Medulla oblongata (tissue), 1 donor: Measurements from ENCODE around the gene GPR78.

ENCODE experiments used
- DNase-seq: peaks from one replicate; pipeline ENCODE4 v3.0.0-alpha.2; 2015; ENCODE audit errors: extremely low spot score

Gene GPR78, protein sequence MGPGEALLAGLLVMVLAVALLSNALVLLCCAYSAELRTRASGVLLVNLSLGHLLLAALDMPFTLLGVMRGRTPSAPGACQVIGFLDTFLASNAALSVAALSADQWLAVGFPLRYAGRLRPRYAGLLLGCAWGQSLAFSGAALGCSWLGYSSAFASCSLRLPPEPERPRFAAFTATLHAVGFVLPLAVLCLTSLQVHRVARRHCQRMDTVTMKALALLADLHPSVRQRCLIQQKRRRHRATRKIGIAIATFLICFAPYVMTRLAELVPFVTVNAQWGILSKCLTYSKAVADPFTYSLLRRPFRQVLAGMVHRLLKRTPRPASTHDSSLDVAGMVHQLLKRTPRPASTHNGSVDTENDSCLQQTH

DNA sequence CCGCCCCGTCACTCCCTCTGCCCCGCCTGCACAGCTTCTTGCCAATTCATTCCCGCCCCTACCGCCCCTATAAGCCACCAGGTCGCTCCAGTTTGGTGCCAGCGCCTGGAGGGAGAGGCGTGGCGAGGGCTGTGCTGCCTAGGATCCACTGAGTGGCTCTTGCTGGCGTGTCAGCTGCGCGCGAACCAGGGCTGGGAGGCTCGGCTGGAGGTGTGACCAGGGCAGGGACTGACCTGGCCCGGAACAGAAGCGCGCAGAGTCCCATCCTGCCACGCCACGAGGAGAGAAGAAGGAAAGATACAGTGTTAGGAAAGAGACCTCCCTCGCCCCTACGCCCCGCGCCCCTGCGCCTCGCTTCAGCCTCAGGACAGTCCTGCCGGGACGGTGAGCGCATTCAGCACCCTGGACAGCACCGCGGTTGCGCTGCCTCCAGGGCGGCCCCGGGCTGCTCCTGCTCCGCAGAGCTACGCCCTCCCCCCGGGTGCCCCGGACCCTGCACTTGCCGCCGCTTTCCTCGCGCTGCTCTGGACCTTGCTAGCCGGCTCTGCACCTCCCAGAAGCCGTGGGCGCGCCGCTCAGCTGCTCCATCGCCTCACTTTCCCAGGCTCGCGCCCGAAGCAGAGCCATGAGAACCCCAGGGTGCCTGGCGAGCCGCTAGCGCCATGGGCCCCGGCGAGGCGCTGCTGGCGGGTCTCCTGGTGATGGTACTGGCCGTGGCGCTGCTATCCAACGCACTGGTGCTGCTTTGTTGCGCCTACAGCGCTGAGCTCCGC is at the start of gene GPR78:
GPR78 (plus strand) TSS at position 72 of the 773 bp plus-strand sequence; CDS start at position 663, 591 bp downstream.
- no peak for DNase-seq

DNA sequence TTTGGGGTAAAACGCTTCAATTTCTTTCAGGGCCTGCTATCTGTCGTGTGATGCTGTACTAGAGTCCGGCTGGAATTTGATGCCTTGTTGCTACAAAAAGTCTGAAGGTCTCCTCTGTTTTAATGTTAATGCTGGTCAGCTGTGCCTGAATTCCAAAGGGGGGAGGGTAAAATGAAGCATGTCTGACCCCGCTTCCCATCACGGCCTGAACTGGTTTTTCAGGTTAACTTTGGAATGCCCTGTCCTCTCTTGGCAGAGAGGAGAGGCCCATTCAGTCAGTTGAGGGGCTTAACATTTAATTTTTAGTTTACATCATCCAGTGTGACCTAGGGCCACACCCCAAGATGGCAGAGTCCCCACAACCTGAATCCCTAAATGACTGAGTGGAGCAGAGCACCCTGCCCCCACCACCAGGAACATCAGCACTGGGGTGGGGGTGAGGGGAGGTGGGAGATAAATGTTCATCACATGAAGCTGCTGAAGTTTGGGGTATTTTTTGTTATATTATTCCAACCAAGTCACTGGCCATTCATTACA is 47.9 kb upstream of the GPR78 start:
- DNase-seq, result no peak

DNA sequence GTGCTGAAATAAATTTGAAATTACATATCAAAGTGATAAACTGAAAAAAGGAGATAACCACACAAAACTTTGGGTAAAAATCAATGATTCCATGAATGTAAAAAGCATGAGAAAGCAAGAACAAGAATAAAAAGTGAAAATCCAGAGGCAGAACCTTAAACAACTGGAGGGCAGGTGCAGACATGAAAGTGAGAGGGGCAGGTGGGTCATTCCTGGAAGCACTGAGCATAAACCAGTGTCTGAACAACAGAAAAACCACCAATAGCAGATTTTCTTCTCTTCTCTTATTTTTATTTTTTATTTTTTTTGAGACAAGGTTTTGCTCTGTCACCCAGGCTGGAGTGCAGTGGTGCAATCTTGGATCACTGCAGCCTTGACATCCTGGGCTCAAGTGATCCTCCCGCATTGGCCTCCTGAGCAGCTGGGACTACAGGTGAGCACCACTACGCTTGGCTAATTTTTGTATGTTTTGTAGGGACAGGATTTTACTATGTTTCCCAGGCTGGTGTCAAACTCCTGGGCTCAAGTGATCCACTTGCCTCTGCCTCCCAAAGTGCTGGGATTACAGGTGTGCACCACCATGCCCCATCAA is 46.8 kb upstream of the GPR78 start:
- DNase-seq, result no peak

DNA sequence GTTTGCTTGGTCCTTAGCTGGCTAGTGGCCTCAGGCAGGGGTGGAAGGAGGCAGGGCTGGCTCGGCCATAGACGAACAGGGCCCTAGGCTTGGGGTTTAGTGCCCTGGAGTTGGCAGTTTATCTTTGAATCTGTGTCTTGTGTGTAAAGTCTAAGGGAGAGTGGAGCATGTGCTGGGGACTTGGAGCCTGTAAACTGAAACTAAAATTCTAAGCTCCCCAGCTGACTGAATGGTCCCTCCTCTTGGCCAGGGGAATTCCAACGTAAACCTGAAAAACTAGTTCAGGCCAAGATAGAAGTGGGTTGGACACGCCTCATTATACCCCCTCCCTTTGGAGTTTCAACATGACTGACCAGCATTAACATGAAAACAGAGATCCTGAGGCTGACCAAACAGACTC is 46.1 kb upstream of the GPR78 start:
- no peak for DNase-seq

DNA sequence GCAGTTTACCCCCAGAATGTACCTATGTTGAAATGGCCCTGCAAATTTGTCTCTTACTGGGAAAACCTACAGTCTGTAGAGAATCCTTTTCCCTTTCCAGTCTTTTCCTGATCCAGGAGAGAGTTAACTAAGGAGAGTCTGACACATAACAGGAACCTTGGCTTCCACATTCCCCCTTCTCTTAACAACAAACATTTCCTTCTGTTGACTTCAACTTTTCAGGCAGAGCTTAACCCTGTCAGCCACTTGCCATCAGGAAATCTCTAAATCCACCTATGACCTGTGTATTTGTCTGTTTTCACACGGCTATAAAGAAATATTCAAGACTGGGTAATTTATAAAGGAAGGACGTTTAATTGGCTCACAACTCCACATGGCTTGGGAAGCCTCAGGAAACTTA is 45.6 kb upstream of the GPR78 start:
- no peak for DNase-seq

DNA sequence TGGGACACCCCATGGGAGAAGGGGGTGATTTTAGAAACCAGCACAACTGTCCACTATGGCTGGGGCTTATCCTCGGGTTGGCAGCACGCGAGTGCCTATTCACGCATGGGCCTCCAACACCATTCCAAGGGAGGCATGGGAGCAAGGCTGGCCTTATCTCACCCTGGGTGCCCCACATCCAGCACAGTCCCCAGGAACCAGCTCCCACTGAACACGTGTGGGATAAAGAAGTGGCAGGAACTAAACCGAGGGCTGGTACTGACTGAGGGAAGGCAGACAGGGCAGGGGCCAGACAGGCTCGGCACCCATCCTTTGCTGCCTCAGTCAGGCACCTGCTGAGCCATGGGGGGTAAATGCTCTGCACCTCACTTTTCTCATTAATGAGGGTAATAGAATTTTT is 43.7 kb upstream of the GPR78 start:
- no peak for DNase-seq

DNA sequence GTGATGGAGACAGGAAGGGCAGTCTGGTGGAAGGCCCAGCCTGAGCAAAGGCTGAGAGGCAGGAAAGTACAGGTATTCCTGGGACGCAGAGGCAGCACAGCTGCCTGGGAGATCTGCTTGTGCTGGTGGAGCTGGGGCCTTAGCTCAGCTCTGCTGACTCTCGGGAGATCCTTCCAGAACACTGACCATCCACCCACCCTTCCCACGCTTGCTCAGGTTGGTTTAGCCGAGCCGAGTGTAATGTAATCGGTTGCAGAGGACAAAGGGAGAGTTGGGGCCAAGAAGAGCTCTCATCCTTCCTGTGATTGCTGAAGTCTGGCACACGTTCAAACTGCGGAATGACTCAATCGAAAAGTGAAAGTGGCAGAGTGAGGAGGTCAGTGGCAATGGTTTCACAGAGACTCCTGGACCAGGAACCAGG is 43.1 kb upstream of the GPR78 start:
- peak; percentile 52 for DNase-seq

DNA sequence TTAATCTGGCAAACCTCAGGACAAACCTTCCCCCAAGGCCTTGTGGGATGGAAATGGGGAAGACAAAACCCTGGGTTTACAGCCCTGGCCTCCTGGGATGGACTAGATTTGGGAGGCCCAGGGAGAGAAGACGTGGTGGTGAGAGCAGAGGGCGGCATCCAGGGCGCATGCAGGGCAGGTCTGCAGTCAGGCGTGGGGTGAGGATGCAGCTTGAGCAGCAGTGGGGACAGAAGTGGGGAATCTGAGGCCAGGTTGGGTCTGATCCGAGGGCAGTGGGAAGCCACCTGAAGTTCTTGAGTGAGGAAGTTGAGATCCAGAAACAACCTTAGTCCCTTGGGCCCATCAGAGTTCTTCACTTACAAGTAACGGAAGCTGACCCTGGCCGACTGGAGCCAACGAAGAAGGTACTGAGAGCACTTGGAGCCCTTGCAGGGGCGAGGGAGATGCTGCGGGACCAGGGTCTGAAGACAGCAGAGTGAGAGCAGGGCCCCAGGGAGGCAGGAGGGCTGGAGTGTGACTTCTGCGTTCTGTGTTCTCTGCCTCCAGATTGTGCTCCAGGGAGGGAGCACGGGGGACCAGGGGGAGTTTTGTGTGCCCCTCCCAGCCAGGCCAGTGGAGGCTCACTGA is 42.0 kb upstream of the GPR78 start:
- no peak for DNase-seq

DNA sequence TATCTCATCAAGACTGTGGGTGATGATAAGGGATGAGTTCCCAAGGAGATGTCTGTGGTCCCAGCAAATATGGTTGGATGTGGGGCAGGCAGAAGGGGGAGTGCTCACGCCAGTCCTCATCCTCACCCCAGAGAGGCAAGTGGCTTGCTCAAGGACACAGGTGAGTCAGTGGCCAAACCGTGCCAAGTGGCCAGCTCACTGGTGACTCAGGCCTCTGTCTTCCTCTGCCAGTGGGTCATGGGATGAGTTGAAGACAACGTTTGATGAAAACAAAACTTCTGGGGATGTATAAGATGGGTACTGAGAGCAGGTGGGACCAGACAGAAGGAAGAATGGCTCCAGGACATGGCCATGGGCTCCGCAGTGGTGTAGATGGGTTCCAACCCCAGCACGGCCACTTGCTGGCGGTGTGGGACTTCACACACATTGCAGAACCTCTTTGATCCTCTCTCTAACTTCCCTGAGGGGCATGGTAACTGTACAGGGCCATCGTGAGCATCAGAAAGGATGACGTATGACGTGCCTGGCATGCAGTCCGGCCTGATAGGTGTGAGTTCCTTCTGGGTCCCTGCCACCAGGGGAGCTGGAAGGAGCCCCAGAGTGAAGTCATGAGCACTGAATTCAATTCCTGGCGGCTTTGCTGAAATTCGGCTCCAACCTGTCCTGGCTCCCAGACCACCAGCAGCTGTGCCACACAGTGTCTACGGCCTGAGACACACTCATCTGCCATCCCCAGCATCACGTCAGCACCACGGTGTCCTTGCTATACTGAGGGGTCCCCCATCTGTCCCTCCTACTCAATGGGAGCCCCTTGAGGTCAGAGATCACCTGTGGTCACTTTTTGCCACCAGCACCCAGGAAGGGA is 41.3 kb upstream of the GPR78 start:
- DNase-seq, result no peak

DNA sequence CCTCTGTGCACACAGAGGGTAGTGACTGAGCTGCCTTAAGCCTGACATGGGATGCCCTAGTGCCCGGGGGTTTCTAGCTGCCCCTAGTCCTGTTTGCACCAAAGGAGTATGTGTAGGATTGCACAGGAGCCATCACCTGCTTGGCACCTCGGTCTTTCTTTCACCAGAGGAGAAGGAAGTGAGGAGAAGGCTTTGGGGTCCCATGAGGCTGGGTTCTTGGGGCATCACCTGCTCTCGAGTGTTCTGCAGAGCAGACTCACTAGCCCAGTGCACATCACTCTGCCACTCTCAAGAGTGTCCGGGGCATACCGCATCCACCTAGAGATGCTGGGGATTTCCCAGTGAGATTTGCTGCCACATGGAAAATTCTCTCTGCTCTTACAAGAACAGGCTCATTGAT is 40.5 kb upstream of the GPR78 start:
- no peak for DNase-seq

DNA sequence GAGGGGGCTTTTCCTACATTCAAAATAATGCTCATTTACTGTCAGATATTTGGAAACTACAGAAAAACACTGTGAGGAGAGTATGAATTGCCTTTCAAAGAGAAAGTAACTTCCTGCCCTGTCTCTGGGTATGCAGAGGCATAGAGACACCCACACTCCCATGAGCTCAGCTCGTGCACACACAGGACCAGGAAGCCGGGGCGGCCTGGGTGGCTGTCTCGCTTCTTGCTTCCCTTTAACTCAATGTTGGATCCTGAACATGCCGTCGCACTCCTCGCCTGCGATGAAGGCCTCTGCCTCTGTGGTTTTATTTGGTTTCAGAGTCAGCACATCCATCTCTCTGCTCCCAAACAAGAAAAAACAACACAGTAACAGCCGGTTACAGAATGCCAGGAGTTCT is 40.1 kb upstream of the GPR78 start:
- DNase-seq, result no peak

DNA sequence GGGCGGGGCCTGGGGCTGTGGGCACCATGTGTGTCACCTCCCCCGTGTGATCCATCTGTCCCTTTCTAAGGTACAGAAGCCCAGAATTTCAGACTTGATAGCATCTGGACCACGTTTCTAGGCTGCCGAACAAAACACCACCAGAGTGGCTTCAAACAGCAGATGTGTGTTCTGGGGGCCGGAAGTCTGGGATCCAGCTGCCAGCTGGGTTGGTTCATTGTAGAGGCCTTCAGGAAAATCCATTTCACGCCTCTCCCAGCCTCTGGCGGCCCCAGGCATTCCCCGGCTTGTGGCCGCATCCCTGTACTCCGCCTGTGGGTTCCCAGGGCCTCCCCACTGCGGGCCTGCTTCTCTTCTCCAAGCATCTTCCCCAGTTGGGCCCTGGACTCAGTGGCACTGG is 39.6 kb upstream of the GPR78 start:
- no peak for DNase-seq

DNA sequence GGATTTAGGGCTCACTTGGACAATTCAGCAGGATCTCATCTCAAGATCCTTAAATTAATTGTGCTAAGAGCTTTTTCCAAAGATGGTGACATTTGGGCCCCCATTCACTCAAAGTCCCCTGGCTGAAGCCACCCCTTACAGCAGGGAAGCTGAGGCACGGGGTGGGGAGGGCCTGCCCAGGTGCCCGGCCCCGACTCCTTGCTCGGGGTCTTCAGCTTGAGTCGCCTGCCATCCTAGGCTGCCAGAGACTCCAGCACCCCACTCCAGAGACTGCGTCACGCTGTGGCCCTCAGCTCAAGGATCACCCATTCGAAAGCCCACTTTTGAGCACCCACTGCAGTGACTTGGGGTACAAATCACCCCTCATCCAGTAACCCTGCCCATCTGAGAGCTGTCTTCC is 39.2 kb upstream of the GPR78 start:
- no peak for DNase-seq

DNA sequence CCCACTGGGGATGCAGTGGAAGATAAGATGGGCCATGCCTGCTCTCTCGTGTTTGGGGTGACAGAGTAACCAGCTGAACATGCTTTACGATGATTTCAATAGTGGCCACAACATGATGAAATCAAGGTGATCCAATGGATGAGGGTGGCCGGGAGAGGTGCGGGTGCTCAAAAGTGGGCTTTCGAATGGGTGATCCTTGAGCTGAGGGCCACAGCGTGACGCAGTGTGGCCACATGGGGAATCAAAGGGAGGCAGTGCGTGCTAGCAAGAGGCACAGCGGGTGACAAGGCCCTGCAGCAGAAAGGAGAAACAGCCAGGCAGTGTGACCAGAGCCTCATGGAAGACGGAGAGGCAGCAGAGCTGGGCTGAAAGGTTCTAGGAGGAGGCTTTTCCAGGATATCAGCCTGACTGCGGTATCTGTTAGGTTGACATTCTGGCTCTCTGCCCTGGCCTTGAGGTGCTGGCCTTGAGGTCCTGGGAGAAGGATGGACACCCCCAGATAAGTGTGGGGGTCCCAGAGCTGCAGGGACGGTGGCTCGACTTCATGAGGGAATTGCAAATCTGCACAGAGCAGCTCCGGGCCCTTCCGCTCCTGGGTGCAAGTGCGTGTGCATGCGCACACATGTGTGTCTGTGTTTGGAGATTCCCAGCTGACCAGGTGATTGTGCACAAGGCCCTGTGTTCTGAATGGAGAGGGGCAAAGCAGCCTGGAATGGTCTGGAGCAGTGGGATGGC is 38.0 kb upstream of the GPR78 start:
- DNase-seq, result no peak

DNA sequence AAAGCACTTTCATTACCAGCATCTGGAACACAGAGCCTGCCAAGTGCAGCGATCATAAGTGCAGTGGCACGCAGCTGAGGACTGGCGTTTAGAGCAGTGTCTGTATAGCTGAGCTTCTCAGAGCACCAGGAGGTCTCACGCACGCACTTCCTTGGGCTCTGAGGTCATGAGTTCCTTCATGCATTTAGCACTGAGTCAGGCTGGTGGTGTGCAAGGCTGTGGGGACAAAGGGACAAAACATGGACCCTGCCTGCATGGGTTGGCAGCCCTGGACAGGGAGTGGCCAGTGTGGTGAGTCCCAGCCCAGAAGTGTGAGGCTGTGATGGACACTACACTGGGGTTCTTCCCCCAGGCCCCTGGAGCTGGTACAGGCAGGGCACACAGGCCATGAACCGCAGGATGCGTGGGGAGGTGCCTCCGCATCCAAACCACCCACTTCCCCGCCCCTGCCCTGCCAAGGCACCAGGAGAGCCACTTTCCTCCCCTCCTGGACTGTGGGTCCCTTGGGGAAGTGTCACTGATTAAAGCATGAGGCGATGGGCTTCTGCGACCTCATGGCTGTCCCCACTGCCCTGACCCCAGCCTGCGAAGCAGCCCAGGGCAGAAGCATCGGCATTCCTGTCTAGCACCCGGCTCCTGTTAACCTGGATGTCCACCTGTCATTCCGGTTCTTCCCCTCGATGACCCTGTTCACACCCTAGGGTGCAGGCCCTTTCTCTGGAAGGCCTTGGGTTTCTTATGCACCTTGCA is 37.2 kb upstream of the GPR78 start:
- DNase-seq, result no peak

DNA sequence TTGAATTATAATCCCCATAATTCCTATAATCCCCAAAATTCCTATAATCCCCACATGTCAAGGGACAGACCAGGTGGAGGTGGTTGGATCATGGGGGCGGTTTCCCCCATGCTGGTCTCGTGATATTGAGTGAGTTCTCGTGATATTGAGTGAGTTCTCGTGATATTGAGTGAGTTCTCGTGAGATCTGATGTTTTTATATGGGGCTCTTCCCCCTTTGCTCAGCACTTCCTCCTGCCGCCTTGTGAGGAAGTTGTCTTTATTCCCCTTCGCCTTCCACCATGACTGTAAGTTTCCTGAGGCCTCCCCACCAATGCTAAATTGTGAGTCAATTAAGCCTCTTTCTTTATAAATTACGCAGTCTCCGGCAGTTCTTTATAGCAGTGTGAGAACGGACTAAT is 36.6 kb upstream of the GPR78 start:
- no peak for DNase-seq

DNA sequence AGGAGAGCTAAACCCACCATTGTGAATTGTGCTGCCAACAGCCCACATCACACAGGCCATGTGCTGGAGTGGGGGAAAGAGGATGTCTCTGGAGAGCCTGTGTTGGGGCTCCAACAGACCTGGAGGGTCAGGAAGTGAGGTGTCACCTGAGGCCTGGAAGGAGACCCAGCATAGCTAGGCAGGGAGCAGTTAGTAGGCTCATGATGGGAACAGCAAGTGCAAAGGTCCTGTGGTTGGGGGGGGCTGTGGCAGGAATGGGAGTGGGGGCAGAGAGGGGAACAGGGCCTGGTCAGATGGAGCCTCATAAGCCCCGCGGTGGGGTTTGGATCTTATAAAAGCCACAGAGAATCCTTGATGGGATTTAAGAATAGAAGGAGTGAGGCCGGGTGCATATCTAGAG is 35.9 kb upstream of the GPR78 start:
- DNase-seq, result no peak

DNA sequence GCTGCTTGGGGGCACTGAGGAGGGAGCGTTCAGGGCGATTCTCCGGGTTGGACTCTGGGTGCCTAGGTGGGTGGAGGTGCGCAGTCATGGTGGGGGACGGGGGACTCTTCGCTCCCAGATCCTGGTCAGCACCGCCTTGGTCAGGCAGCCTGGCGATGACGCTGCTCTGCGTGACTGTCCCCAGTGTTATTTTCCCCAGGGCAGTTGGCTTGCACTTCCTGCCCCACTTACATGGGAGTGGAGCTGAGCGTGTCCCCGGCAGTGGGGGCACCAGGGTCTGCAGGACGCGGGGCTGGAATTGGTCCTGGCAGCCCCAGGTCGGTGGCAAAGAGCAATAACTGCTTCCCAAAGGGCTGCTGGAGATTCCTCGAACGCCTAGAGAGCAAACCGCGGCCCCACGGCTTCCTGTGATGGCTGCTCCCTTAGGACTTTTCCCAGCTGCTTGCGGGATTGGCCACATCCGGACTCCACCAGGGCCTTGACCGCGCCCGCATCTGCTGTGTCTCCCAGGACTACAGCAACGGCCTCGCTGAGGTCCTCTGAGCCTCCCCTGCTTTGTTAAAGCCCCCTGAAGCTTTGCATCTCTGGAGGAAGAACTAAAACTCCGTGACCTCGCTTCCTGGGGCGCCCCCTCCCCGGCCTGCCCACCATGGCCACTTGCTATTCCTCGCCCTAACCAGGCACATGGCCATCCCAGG is 35.3 kb upstream of the GPR78 start:
- DNase-seq, result no peak

DNA sequence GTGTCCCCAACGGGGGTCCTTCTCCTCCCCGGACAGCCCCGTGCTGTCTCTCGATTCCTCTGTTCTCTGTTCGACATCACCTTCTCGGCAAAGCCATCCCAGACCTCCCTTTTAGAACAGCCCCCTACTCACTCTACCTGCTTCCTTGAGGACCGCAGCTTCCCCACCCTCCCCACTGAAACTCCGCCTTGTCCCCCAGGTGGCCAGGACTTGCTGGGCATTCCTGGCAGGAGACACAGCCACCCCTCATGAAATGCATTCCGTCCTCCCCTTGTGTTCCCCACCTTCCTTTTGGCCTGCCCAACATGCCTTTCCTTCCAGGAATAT is 34.8 kb upstream of the GPR78 start:
- DNase-seq, result no peak
